Inferior parietal cortex (tissue), 1 donor: ENCODE measurements around the gene SHLD1.
"Not testable (repeated sequence)": the region's sequence is repeated elsewhere in the genome, so short reads cannot be mapped to it uniquely, and the experiment has no call there.

Experiments used
- DNase-seq: peaks from one replicate; pipeline ENCODE4 v3.0.0-alpha.2; 2016; ENCODE audit errors: extremely low spot score

The SHLD1 gene

DNA sequence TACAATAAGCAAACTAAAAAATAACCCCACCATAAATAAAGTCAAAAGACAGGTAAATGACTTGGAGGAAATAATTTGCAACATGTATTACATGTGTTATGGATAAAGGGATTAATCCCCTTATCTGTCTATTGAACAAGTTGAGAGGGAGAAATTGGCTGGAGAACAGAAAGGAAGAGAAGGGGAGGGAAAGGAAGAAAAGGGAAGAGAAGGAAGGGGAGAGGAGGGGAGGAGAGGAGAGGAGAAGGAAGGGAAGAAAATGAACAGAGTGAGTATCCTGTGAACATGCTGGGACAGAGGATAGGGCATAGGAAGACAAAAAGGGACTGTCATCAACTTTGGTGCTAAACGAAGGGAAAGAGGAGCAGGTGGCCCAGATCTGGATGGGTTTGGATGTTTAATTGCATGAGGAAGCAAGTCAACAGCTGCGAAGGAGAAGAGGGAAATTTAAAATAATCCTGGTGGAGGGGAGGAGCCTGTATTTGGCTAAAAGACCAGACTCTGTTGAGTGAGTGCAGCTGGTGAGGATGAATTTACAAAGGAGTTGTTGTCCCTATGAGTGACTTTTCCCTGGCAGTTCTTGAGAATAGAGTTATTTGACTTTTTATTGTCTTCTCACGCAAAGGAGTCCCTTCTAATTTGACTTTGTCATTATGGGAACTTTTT, 14.2 kb upstream of the SHLD1 start:
- DNase-seq = no peak

- no peak for DNase-seq
These were observed 12.6 kb upstream of the SHLD1 start for GRCh38 chr20:5737619-5737953.

- no peak for DNase-seq
These were observed 12.2 kb upstream of the SHLD1 start for GRCh38 chr20:5737966-5738365.

- not testable (repeated sequence) for DNase-seq
These were observed 9.6 kb upstream of the SHLD1 start for GRCh38 chr20:5740643-5741042.

DNA sequence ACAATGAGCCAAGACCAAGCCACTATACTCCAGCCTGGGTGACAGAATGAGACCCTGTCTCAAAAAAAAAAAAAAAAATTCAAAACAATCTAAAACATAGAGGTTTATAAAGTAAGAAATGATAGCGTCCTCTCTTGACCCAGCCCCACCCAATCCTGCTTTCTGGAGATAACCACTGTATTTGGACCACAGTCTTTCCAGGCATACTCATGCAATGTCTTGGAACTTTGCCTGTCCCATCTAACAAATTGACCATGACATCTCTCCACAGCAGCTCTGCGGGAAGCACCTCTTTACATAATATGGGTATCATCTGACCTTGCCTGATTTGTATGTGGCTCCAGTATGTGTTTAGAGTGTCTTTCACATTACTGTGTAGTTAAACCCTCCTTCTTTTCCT, 9.1 kb upstream of the SHLD1 start:
- no peak for DNase-seq

DNA sequence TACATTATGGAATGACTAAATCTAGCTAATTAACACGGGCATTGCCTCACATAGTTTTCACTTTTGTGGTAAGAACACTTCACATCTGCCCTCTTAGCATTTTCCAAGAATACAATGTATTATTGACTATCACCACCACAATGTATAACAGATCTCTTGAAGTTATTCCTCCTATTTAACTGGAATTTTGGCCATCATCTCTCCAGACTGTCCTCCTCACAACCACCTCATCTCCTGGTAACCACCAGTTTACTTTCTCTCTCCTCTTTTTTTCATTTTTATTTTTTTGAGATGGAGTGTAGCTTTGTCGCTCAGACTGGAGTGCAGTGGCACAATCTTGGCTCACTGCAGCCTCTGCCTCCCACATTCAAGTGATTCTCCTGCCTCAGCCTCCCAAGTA, 8.2 kb upstream of the SHLD1 start:
- DNase-seq = no peak

- DNase-seq = no peak
These were observed 4.7 kb upstream of the SHLD1 start for GRCh38 chr20:5745416-5746030.

DNA sequence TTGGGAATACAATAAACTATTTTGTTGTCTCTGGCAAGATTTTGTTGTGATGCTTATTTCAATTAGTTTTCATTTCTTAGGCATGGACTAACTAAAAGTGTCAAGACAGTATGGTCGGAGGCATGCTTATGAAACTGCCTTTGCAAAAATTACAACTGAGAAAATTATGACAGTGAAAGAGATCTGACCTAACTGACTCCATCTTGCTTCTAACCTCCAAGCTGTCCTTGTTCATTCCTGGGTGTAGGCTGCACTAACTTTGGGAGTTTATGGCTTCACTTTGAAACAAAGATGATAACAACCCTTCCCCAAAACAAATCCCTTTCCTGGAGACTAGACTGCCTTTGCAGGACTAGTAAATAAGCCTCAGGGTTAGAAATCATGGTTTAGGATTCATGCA, 4.1 kb upstream of the SHLD1 start:
- no peak for DNase-seq

DNA sequence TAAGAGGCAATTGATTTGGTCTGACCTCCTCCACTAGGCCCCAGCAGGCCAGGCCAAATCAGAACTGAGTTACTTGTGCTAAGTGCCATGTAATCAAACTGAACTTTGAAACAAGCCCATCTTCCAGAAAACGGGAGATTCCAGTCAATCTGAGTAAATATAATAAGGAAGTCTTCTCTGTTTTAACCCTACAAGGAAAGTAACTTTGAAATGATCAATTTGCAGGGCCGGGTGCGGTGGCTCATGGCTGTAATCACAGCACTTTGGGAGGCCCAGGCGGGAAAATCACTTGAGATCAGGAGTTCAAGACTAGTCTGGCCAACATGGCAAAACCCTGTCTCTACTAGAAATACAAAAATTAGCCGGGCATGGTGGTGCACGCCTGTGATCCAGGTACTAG, 2.0 kb upstream of the SHLD1 start:
- no peak for DNase-seq

DNA sequence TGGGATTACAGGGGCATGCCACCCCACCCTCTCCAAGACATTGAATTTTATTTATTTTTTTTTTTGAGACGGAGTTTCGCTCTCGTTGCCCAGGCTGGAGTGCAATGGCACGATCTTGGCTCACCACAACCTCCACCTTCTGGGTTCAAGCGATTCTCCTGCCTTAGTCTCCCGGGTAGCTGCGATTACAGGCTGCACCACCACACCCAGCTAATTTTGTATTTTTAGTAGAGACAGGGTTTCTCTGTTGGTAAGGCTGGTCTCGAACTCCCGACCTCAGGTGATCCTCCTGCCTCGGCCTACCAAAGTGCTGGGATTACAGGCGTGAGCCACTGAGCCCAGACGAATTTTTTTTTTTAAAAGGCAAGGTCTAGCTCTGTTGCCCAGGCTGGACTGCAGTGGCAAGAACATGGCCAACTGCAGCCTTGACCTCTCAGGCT, 669 bp upstream of the SHLD1 start:
- not testable (repeated sequence) for DNase-seq

DNA sequence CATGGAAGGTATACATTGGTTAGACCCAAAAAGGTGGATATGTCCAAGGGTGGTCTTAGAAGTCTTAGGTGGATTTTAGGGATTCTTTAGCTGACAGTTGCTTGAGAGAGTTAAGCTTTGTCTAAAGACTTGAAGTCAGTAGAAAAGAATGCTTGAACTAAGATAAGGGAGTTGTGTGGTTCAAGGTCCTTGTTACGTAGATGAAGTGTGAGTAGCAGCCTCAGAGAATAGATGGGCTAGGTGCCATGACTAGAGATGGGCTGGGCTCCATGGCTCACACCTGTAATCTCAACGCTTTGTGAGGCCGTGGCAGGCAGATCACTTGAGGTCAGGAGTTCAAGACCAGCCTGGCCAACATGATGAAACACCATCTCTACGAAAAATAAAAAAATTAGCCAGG, 1.7 kb downstream of the SHLD1 start:
- DNase-seq = no peak

DNA sequence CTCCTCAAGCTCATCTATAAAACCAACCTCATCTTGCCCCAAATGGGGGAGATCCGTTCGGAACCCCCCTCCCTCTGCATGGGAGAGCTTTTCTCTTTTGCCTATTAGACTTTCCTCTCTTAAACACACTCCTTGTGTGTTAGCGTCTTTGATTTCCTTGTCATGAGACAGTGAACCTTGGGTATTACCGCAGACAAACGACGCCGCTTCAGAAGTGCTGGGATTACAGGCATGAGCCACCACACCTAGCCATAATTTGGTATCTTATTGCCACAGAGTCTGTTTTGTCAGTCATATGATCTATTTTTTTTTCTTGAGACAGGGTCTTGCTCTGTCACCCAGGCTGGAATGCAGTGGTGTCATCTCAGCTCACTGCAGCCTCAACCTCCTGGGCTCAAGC, 3.6 kb downstream of the SHLD1 start:
- DNase-seq = no peak

DNA sequence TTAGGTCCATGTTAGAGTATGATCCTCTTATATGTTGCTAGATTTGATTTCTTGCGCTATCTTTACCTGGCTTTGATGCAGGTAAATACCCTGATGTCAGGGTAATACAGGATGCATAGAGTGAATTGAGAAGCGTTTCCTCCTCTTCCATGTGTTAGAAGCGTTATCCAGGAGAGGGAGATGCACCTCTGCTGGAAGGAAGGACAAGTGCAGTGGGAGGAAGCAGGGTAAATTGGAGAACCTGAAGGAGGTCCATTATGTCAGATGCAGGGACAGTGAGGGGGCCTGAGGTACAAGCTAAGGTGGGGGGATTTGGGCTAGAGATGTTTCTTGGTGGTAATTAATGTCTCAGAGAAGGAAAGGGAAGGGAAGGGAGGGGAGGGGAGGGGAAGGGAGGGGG, 7.7 kb downstream of the SHLD1 start:
- DNase-seq = no peak

GRCh38 chr20:5766085-5766764, 16.0 kb downstream of the SHLD1 start:
- DNase-seq = peak; percentile 77

GRCh38 chr20:5767493-5768098, 17.4 kb downstream of the SHLD1 start:
- DNase-seq = no peak

DNA sequence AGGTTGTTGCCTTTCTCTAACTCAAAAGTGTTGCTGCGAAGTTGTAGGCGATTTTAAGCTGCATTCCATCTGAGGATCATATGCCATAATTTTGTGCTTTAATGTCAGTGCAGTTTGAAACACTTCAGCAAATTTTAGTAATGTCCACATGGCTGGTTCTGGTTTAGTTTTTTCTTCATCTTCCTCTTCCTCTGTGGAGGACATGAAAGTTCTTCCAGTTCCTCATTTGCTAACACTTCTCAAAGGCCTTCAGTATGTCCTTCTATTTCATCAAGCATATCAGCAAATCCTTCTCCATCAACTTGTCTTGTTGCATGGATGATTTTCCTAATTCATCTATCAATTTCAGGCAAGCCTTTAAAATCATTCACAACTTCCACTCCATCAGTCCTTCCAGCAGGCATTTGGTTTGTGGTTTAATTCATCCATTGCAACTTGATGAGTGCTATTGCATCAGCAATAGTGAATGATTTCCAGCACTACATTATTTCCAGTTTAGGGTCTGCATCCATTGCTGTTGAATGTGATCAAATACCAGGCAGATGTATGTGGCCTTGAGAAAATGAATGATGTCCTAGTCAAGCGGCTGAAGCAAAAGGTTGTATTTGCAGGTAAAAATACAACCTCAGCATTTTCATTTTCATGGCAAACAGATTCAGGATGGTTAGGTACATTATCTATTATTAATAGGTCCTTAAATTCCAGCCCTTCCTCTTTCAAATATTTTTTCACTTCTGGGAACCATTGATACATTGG, 20.2 kb downstream of the SHLD1 start:
- DNase-seq = no peak

GRCh38 chr20:5770987-5771318, 20.8 kb downstream of the SHLD1 start:
- DNase-seq = no peak

DNA sequence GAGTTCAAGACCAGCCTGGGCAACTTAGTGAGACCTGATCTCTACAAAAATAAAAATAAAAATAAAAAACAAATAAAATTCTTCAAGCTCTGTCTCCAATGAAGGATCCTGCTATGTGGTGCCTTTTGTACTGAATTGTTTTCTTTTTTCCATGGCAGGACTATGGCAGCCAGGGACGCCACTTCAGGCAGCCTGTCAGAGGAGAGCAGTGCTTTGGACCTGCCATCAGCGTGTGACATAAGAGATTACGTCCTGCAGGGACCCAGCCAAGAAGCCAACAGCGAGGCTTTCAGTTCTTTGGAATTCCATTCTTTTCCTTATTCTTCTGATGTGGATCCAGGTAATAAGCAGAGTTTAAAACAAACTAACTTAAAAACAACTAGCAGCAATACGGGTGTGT, 22.5 kb downstream of the SHLD1 start:
- no peak for DNase-seq

DNA sequence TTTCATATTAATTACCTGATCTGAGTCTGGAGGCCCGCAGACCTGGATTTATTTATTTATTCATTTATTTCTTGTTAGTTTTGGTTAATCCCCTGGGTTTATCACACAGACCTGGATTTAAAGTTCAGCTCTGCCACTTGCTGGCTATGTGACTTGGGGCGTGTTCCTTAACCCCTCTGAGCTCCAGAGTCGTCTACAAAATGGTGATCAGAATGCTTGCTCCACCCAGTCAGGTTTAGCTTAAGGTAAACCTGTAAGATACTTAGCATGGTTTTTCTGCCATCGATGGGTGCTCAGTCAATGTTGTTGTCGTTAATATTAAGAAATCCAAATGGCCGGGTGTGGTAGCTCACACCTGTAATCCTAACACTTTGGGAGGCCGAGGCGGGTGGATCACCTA, 23.4 kb downstream of the SHLD1 start:
- DNase-seq = no peak

GRCh38 chr20:5776077-5776476, 25.9 kb downstream of the SHLD1 start:
- DNase-seq = no peak

GRCh38 chr20:5779071-5779900, 29.1 kb downstream of the SHLD1 start:
- DNase-seq = no peak

GRCh38 chr20:5780846-5781217, 30.6 kb downstream of the SHLD1 start:
- no peak for DNase-seq
